D341Med (cell line): ENCODE results near the gene ANKS1B.

ENCODE experiments used
- DNase-seq: peaks from one replicate; pipeline ENCODE4 v3.0.0; 2012; ENCODE audit warnings: low spot score

The ANKS1B gene

DNA sequence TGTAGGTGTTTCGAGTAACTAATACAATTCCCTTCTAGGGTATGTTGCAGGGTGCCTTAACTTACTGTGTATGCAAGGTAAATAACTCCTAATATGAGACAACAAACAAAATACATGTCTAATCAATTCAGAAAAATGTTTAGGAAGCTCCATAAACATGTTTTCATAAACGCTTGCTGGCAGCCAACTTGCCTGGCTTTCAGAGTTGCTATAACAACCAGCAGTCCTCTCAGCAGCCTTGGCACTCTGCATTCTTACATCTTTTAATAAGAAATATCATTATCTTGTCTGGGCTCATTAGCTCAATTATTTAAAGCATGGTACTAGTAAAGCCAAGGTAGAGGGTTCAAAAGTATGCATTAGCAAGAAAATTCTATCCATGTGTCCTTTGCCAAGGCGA lies 862.2 kb downstream of the ANKS1B start:
- DNase-seq = no peak

GRCh38 chr12:99121546-99121945 lies 863.2 kb downstream of the ANKS1B start:
- no peak for DNase-seq

GRCh38 chr12:99119943-99120342 lies 864.8 kb downstream of the ANKS1B start:
- no peak for DNase-seq

DNA sequence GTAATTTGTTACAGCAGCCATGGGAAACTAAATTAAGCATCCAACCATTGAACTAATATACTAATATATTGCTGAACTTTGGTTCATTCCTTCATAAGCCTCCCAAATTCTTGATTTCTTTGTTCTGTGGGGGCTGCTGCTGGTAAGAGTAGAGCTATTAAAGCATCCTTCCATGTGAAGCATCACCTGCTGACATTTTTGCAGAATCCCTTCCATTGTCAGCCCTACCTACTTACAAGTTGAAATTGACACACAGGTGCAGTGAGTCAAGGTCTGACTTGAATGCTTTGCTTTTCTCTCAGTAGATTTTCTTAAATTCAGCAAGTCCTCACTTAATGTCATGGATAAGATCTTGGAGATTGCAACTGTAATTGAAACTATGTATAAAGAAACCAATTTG lies 865.3 kb downstream of the ANKS1B start:
- no peak for DNase-seq

DNA sequence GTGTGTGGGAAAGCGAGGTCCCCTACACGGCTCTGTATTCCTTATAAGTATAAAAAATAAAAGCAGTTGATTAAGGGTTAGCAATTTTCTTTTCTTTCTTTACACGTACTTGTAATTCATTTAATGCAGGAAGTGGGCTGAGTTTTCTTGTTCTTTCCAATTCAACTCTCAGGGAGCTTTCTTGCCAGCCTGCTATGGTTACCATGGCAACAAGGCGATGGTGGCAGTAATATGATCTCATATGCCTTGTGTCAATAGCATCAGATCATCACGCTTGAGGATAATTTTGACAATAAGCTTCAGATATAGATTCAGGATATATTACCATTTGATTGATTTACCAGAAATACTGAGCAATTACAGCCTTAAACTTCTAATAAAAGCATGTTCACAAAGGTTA lies 873.1 kb downstream of the ANKS1B start:
- DNase-seq = no peak

GRCh38 chr12:99110868-99111267 lies 873.9 kb downstream of the ANKS1B start:
- DNase-seq = no peak

DNA sequence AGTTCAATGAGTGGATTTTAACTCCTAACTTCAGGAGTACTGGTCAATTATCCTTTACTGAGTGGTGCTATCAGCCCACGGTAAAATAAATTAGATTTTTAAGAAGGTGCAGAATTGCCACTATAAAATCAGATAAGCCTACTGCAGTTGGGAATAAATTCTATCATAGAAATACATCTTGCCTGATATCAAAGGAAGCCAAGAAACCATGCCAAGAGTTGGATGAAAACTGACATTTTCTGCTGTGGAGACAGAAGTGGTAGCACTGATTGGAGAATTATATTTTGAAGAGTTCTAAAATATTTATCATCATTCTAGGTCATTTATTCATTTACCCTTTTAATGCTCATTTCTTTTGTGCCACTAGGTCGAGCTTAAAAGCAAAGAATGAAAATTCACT lies 874.5 kb downstream of the ANKS1B start:
- no peak for DNase-seq

DNA sequence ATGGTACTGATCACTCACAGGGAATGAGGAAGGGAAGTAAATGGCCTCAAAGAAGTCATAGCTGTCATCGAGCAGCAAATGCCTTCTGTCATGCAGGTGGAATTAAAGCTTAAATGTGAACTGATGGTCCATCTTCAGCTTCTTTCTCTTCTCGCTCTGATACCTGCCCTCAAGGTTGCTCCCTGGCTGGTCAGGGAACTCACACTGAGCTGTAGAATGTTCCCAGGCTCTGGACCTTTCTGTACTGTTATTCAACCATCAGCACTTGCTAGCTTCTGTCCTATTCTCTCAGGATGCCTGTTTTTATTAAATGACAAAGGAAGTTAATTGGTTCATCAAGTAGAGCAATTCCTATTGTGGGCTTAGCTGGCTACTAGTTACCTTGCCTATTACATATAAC lies 875.8 kb downstream of the ANKS1B start:
- DNase-seq = no peak

- no peak for DNase-seq
These were observed 885.0 kb downstream of the ANKS1B start for GRCh38 chr12:99099786-99100185.

DNA sequence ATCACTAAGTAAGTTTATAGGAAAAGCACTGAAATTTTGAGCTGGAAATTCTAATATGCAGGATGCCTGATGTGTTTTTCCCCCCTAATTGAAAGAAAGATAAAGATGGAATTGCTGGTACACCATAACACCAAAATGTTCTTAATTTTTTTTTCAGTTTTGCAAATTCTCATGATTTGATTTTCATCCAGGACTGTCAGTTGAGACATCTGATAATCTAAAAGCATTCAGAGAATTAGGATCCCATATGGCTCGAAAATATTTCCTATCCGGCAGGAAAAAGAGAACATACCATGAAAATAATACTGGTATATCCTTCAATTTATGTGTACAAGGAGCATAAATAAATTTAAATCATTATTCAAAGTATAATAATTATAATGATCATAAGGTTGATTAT lies 887.6 kb downstream of the ANKS1B start:
- no peak for DNase-seq

DNA sequence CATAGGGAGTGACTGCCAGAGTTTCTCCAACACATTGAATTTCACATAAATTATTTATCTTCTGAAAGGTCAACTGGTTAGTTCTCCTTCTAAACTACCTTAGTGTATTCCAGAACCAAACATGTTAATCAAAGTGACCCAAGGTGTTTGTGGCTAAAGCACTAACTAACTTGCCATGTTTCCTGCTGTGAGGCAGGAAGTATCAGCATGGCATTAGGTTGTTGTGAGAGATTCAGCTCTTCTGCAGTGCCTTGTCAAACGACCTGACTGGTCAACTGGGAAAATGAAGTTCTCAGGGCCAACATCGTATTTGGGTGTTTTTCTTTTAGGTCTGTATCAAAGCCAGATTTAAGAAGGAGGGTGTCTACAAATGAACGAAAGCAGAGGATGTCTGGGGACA lies 891.6 kb downstream of the ANKS1B start:
- DNase-seq = no peak

GRCh38 chr12:99092100-99092851 lies 892.5 kb downstream of the ANKS1B start:
- no peak for DNase-seq

GRCh38 chr12:99087278-99087677 lies 897.5 kb downstream of the ANKS1B start:
- DNase-seq = no peak

DNA sequence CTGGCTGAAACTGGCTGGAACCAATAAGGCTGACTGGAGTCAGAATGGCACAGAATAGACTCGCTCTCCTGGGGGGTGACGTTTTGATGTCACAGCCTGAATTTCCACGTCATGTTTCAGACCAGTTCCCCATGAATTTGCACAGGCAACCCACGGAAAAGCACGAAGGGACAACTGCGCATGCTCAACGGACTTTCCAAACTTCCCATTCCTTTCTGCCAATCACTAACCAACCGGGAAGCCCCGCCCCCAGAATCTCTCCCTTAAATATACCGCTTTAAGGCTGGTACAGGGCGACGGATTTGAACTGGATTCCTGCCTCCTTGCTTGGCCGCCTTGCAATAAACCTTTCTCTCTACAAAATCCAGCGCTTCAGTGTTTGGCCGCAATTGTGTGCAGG lies 904.9 kb downstream of the ANKS1B start:
- DNase-seq = no peak

- DNase-seq = no peak
These were observed 915.6 kb downstream of the ANKS1B start for GRCh38 chr12:99068993-99069747.

DNA sequence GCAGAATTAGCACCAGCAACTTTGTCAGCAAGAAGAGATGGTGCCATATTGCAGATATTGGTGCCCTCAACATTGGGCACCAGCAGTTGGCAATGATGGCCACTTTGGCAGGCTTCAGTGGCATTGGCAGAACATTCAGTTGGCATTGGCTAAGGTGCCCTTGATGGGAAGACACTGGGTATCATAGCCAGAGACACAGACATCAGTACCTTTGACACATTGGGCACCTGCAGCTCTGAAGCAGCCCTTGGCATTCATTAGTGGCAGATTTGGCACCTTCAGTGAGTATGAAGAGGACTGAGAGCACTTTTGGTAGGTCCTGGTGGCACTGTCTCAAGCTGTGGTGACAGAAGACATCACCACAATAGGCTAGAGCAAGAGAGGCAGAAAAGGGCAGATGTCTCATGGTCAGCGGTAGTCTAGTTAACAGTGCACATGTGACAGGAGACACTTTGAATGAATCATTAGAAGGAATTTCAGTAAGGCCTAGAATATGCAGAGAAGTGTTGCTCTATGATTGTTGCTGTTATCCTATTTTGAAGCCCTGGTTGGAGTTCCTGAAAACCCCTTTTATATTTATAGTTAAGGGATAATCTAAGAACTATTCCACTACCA lies 917.5 kb downstream of the ANKS1B start:
- DNase-seq = no peak

DNA sequence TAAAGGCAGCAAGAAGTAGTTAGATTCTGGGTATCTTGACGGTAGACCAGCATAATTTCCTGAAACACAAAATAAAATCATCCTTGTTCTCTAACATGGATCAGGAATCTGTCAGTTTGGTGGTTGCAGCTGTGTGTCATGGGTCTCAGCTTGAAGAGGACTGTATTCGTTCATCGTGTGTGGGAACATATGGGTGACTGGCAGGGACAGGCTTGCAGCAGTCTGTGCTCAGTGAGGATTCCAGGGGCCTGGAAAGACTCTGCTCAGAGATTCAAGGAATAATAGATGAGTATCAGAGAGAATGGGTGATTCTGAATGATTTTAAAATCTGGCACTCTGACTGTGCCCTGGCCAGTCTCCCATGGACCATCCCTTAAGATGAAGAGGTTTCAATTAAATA lies 918.0 kb downstream of the ANKS1B start:
- no peak for DNase-seq

- no peak for DNase-seq
These were observed 921.6 kb downstream of the ANKS1B start for GRCh38 chr12:99063182-99063581.

DNA sequence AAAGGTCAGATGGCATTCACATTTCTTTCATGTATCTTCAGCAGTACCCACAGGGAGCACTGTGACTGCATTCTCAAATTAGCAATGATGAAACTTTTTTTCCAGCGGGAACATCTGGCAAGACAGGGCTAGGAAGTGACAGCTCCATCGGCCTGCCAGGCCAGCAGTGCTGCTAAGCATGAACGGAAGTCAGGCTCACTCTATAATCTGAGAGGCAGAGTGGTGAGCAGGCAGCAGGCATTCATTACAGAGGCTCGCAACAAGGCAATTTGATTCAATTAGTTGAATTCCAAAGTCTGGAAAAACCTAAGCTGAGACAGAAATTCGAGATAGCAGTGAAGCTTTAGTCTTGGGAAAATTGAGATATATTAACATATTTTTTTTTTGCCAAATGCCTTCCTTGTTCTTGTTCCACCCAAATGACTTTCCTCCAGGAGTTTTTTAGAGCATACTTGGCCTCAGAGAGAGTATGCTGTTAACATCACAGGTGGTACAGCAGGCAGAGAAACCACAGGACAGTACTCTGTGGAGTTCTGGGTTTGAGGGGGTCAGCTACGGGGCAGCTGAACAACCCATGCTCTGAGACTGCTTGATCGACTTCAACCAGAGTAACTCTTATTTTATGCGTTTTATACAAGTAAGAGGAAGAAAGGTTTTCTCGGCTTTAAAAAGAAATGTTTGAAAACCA lies 924.8 kb downstream of the ANKS1B start:
- no peak for DNase-seq

DNA sequence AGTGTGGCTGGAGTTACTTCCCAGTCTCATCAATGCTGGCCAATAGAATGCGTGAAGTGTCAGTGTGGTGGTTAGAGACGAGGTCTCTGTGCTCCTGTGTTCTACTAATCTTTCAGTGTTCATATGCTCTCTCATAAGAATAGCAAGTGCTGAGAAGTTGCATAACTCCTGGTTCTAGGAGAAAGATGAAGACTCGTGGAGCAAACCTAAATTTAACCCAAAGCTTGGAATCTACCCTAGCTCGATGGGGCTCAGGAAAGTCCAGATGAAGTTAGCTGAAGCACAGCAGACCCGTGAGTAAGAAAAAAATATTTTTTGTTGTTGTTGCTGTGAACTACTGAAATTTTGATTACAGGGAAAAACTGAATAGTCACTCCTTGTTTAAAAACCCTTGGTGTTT lies 927.1 kb downstream of the ANKS1B start:
- DNase-seq = no peak

DNA sequence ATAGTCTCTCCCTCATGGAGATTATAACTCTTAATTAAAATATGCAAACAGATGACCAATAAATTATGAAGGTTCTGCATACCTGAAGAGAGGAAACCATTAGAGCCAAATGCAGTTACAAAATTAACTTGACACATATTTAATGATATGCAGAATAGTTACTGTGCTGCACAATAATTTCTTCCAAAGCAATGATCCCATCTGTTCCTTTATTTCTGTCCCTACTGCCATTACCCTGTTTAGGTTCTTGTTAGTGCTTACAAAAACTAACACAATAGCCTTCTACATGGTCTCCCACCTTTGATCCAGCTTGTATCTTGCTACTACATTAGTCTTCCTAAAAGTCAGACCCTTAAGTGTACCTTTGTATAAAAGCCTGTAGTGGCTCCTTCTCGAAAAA lies 928.5 kb downstream of the ANKS1B start:
- DNase-seq = no peak

GRCh38 chr12:99055299-99055698 lies 929.4 kb downstream of the ANKS1B start:
- no peak for DNase-seq
